Measurements from ENCODE around the gene DEFB113.

DEFB113 gene

DNA sequence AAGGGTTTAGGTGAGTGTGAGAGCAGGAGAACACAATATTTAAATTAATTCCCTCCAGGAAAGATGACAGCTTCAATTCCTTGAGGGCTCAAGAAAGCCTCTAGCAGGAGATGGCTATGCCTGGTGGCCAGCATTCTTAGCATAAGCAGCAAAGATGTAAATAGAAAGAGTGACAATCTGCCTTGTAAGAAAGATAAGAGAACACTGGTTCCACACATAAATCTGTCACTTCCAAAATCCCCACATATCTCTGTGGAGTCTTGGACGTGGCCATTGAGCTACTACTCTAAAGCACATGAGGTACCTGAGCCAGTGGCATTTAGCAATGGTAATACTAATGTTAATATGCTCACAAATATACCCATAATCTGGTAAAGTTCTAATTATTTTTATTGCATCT lies 34.7 kb downstream of the DEFB113 start:
- DNase-seq, result no peak

DNA sequence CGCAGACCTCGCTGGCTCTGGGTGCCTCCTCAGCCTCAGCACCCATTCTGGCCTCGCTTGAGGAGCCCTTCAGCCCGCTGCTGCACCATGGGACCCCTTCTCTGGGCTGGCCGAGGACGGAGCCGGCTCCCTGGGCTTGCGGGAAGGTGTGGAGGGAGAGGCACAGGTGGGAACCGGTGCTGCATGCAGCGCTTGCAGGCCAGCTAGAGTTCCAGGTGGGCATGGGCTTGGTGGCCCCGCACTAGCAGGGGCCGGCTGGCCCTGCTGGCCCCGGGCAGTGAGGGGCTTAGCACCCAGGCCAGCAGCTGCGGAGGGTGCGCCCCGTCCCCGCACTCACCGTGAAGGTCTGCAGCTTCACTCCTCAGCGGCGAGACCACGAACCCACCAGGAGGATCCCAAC lies 35.9 kb downstream of the DEFB113 start:
- DNase-seq, result no peak

DNA sequence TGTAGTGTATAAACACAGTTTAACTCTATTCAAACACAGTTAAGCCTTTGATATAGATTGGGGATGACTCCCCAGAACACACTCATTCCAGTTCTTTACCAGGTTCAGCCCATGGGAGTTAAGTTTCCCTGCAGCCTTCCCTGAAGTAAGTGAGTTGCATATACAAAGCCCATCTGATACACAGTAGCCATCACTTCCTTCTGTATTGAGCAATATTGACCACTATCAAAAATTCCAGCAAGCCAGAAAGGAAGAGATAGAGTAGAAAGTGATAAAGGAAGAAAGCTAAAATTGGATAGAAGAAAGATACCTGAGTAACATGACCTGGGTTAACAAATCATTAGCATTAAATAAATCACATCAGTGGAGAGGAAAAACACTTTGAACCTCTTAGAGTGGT lies 40.1 kb downstream of the DEFB113 start:
- DNase-seq, result no peak

DNA sequence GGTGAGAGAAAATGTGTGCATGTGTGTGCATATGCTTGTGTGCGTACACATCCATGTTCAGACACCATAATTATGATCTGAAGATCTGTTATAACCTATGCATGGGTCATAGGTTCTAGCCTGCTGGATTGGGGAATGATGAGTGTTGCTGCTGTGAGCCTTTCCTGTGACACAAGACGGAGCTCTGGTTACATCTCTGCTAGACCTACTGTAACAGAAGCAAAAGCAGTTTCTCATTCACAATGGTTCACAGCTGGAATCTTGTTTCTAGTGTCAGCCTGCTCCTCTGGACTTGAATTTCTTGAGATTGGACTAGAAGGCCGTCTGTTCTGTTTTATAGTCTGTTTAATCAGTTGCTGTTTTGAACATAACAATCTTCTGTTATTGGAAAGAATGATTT lies 45.6 kb downstream of the DEFB113 start:
- no peak for DNase-seq

DNA sequence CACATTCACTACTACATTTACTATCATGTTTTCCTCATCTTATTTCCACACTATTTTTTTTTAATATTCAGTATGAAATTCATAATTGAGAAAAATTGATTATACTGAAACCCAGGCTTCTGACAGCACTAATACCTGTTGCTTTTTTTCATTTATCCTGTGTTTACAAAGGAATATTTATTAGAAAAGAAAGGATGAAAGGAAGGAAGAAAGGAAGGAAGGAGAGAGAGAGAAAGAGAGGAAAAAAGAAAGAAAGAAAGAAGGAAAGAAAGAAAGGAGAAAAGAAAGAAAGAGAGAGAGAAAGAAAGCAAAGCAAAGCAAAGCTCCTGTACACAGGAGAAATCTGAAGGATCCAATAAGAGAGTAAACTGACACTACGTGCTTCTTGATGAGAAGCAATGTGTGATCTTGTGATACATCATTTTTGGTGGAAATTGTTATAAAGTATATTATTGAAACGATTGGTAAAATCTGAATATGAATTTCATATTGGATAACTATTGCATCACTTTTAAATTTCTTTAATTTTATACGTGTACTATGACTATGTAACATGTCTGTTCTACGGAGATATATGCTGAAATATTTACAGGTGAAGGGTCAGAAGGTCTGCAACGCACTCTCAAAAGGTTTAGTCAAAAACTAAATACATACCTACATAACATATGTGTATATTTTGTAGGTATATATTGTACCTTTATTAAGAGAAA lies 49.3 kb downstream of the DEFB113 start:
- no peak for DNase-seq

DNA sequence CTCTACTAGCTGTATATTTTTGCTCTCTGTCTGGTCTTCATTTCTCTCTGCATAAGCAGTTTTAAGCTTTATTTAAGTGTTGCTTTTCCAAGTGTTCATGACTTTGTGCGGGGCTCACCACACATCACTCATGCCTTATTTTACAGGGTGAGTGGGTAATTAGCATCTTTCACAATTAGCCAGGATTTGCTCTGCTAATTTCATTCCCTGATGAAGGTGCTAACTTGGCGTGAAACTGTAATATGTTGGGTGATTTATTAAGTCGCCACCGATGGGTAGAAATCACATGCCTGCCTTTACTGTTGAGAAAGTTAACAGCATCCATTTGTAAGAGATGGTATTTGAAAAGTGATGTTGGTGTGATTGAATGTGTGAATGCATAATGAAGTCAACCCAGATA lies 50.2 kb downstream of the DEFB113 start:
- no peak for DNase-seq

DNA sequence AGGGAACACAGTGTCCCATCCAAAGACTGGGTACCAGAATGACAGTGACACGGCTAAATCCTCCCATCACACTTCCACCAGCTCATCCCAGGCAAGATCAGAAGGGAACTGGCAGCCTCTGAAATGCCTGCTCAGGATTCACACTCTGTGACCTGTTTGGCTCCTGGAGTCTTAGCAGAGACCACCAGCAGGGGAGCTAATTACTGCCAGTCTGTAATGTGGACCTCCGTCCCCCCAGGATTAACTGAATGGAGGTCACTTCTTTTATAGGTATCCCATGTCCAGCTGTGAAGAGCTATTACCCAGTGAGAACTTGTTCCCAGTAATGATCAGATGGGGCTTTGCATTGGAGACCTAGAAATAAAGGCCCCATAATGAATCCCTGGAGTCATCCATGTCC lies 50.6 kb downstream of the DEFB113 start:
- DNase-seq, result no peak

Data from stimulated activated CD4-positive, alpha-beta T cell treated with anti-CD3 and anti-CD28 coated beads, Interleukin-4, amount 100 ng/mL, for 1 hour (primary cell).